ENCODE results near the gene POLR2A.

DNA sequence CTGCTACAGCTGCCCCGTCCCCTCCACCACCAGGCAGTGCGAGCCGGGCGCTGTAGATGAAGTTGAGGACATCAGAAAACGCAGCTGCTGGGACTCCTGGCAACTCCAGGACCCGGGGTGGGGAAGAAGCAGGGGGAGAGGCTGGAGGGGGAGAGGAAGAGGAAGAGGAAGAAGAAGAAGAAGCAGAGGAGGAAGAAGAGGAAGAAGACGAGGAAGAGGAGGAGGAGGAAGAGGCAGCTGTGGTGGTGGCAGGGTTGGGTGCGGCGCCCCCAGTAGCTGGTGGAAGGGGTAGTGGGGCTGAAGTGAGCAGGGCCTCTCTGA, 17.9 kb upstream of the POLR2A start:
- TF ChIP-seq CTCF (IDR thresholded peaks at IDR 0.05) (no peak), POLR2A (IDR thresholded peaks at IDR 0.05) (no peak)

All from Peyer's patch (tissue), 4 donors.